Measurements from ENCODE around the gene PFN3.

DNA sequence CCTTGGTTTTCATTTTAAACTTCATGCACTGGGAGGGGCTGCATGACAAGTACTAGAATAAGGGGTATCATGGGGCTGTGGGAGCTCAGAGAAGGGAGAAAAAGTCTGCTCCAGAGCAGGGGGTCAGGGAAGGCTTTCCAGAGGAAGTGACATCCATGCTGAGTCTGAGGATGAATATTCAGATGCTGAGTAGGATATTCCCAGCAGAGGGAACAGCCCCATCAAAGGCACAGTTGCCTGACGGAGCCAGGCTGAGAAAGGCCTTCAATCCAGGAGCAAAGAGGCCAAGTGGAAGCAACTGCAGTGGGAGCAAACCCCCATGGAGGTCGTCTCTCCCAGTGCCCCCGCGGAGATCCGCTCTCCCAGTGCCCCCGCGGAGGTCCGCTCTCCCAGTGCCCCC lies 4.4 kb downstream of the PFN3 start:
- TF ChIP-seq ZSCAN29 (CRISPR knock-in tag; conservative IDR thresholded peaks at IDR 0.05), result no peak
- no peak for TF ChIP-seq FLYWCH1 (CRISPR knock-in tag; IDR thresholded peaks at IDR 0.05)
- no peak for TF ChIP-seq POLR2A (IDR thresholded peaks at IDR 0.05; ENCODE audit: insufficient read depth in 1 of 2, low read depth in 2 of 2, low read length in 2 of 2)
- no peak for TF ChIP-seq GABPB1 (CRISPR knock-in tag; IDR thresholded peaks at IDR 0.05)
- TF ChIP-seq SP2 (CRISPR knock-in tag; IDR thresholded peaks at IDR 0.05), result no peak

Data from HepG2 (cell line).